ENCODE results near the gene MAP3K1.

Gene MAP3K1

GRCh38 chr5:56873056-56873455 lies 57.7 kb downstream of the MAP3K1 start:
- no peak for DNase-seq (ENCODE audit: low spot score)
- no peak for TF ChIP-seq CTCF (IDR thresholded peaks at IDR 0.05; ENCODE audit: poor library complexity, severe bottlenecking)
- Histone ChIP-seq H3K36me3 (ENCODE audit: low read depth) (peaks cover 89% of the 10 kb centered on the region), H3K27me3 (ENCODE audit: insufficient read depth, poor library complexity, severe bottlenecking) (no peaks in the 10 kb centered on the region), H3K4me1 (ENCODE audit: insufficient read depth, poor library complexity, severe bottlenecking) (no peaks in the 10 kb centered on the region), H3K9me3 (ENCODE audit: severe bottlenecking) (no peaks in the 10 kb centered on the region), H3K27ac (ENCODE audit: poor library complexity, severe bottlenecking) (no peak overlapping the region), H3K4me3 (ENCODE audit: severe bottlenecking) (no peak overlapping the region)
- ATAC-seq (ENCODE audit: low read depth): no peak

DNA sequence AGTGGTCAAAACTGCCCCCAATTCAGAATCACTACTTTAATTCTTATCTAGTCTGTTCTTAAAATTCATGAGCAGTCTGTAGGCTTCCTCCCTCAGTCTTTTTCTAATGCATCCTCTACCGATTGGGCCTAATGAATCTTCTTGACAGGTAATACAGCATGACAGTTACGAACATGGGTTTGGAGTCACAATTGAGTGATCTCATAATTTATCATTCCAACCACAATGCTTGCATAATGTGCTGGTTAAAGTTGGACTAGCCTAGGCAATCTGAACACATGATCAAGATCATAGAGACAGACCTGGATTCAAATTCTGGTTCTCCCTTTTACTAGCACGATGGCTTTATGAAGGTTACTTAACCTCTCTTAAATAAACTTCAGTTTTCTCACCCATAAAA lies 61.0 kb downstream of the MAP3K1 start:
- no peak overlapping the region for H3K4me3 ChIP-seq (ENCODE audit: severe bottlenecking)
- no peaks in the 10 kb centered on the region for H3K27me3 ChIP-seq (ENCODE audit: insufficient read depth, poor library complexity, severe bottlenecking)
- H3K27ac ChIP-seq (ENCODE audit: poor library complexity, severe bottlenecking): no peak overlapping the region
- peaks cover 95% of the 10 kb centered on the region for H3K36me3 ChIP-seq (ENCODE audit: low read depth)
- DNase-seq (ENCODE audit: low spot score) (no peak), ATAC-seq (ENCODE audit: low read depth) (peak; percentile 76)
- TF ChIP-seq CTCF (IDR thresholded peaks at IDR 0.05; ENCODE audit: poor library complexity, severe bottlenecking): no peak
- no peaks in the 10 kb centered on the region for H3K9me3 ChIP-seq (ENCODE audit: severe bottlenecking)
- no peaks in the 10 kb centered on the region for H3K4me1 ChIP-seq (ENCODE audit: insufficient read depth, poor library complexity, severe bottlenecking)

GRCh38 chr5:56881571-56881970 lies 66.2 kb downstream of the MAP3K1 start:
- Histone ChIP-seq H3K4me1 (ENCODE audit: insufficient read depth, poor library complexity, severe bottlenecking) (no peaks in the 10 kb centered on the region), H3K27me3 (ENCODE audit: insufficient read depth, poor library complexity, severe bottlenecking) (no peaks in the 10 kb centered on the region), H3K4me3 (ENCODE audit: severe bottlenecking) (no peak overlapping the region), H3K36me3 (ENCODE audit: low read depth) (peaks cover 93% of the 10 kb centered on the region), H3K9me3 (ENCODE audit: severe bottlenecking) (no peaks in the 10 kb centered on the region), H3K27ac (ENCODE audit: poor library complexity, severe bottlenecking) (no peak overlapping the region)
- TF ChIP-seq CTCF (IDR thresholded peaks at IDR 0.05; ENCODE audit: poor library complexity, severe bottlenecking): no peak
- DNase-seq (ENCODE audit: low spot score): no peak
- ATAC-seq (ENCODE audit: low read depth): no peak

DNA sequence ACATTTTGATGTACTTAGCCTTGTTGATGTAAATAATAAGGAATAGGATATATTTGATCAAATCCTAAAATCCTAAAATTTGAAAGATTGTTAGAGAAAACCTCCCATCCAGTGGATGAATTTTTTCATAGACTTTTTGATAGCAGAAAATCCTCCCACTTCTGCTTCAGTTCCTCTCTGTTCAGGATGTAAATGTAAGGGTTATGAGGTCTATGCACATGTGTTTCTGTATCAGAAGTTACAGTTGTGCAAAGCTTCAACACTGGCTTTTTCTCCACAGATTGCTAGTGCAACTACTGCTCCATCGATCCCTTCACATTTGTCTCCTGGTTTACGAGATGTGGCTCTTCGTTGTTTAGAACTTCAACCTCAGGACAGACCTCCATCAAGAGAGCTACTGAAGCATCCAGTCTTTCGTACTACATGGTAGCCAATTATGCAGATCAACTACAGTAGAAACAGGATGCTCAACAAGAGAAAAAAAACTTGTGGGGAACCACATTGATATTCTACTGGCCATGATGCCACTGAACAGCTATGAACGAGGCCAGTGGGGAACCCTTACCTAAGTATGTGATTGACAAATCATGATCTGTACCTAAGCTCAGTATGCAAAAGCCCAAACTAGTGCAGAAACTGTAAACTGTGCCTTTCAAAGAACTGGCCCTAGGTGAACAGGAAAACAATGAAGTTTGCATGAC lies 78.1 kb downstream of the MAP3K1 start:
- no peak for ATAC-seq (ENCODE audit: low read depth)
- Histone ChIP-seq H3K27ac (ENCODE audit: poor library complexity, severe bottlenecking) (no peak overlapping the region), H3K36me3 (ENCODE audit: low read depth) (peaks cover 41% of the 10 kb centered on the region), H3K9me3 (ENCODE audit: severe bottlenecking) (no peaks in the 10 kb centered on the region), H3K27me3 (ENCODE audit: insufficient read depth, poor library complexity, severe bottlenecking) (no peaks in the 10 kb centered on the region), H3K4me3 (ENCODE audit: severe bottlenecking) (no peak overlapping the region), H3K4me1 (ENCODE audit: insufficient read depth, poor library complexity, severe bottlenecking) (no peaks in the 10 kb centered on the region)
- TF ChIP-seq CTCF (IDR thresholded peaks at IDR 0.05; ENCODE audit: poor library complexity, severe bottlenecking): no peak
- no peak for DNase-seq (ENCODE audit: low spot score)

GRCh38 chr5:56896763-56897162 lies 81.4 kb downstream of the MAP3K1 start:
- no peak for TF ChIP-seq CTCF (IDR thresholded peaks at IDR 0.05; ENCODE audit: poor library complexity, severe bottlenecking)
- ATAC-seq (ENCODE audit: low read depth) (no peak), DNase-seq (ENCODE audit: low spot score) (no peak)
- Histone ChIP-seq H3K4me1 (ENCODE audit: insufficient read depth, poor library complexity, severe bottlenecking) (no peaks in the 10 kb centered on the region), H3K27ac (ENCODE audit: poor library complexity, severe bottlenecking) (no peak overlapping the region), H3K9me3 (ENCODE audit: severe bottlenecking) (no peaks in the 10 kb centered on the region), H3K4me3 (ENCODE audit: severe bottlenecking) (no peak overlapping the region), H3K27me3 (ENCODE audit: insufficient read depth, poor library complexity, severe bottlenecking) (no peaks in the 10 kb centered on the region), H3K36me3 (ENCODE audit: low read depth) (peaks cover 24% of the 10 kb centered on the region)

Measured in RWPE2 (cell line).